GM11168 (cell line): ENCODE data around the gene CCDC85B.

Experiments used
- in situ Hi-C: fragments of 300-500 bp; cut with MboI; formaldehyde crosslinking; loops from one replicate; pipeline ENCODE4 v1.12.0; 2022; ENCODE audit warnings: low sequenced_read_pairs; ENCODE audit not compliant: unreplicated experiment

CCDC85B gene

GRCh38 chr11:65899356-65900124 is 9.1 kb downstream of the CCDC85B start:
- in situ Hi-C loops = no loop called here

- in situ Hi-C loops = no loop called here
Observed at GRCh38 chr11:65900125-65900898, 9.8 kb downstream of the CCDC85B start, which contains the start of gene FOSL1. TSS of gene FOSL1 (minus strand) at chr11:65900388. CDS start at chr11:65900339, 49 bp downstream.

- in situ Hi-C loops = no loop called here
Observed at GRCh38 chr11:65900899-65901180, 10.4 kb downstream of the CCDC85B start.

GRCh38 chr11:65903068-65903481 is 12.6 kb downstream of the CCDC85B start:
- in situ Hi-C loops = no loop called here

- in situ Hi-C loops = no loop called here
Observed at GRCh38 chr11:65903715-65904114, 13.2 kb downstream of the CCDC85B start.

- in situ Hi-C loops = no loop called here
Observed at GRCh38 chr11:65906602-65907001, 16.1 kb downstream of the CCDC85B start.

- in situ Hi-C loops = no loop called here
Observed at GRCh38 chr11:65907878-65908277, 17.4 kb downstream of the CCDC85B start.

GRCh38 chr11:65911682-65912568 is 21.5 kb downstream of the CCDC85B start:
- in situ Hi-C loops = no loop called here

GRCh38 chr11:65912845-65913244 is 22.4 kb downstream of the CCDC85B start:
- in situ Hi-C loops = no loop called here

GRCh38 chr11:65915101-65915820 is 24.8 kb downstream of the CCDC85B start:
- in situ Hi-C loops = no loop called here

- in situ Hi-C loops = no loop called here
Observed at GRCh38 chr11:65915821-65916251, 25.4 kb downstream of the CCDC85B start.

- in situ Hi-C loops = no loop called here
Observed at GRCh38 chr11:65916391-65916790, 25.9 kb downstream of the CCDC85B start.

- in situ Hi-C loops = no loop called here
Observed at GRCh38 chr11:65917077-65917433, 26.6 kb downstream of the CCDC85B start.

GRCh38 chr11:65917434-65918210 is 27.1 kb downstream of the CCDC85B start:
- in situ Hi-C loops = no loop called here

GRCh38 chr11:65918211-65919140 is 28.0 kb downstream of the CCDC85B start, which contains the start of gene C11orf68:
TSS of gene C11orf68 (minus strand) at chr11:65919062. CDS start at chr11:65919031, 31 bp downstream.
- in situ Hi-C loops = no loop called here

GRCh38 chr11:65919141-65919572 is 28.7 kb downstream of the CCDC85B start, which contains the start of gene DRAP1:
TSS of gene DRAP1 (plus strand) at chr11:65919426. CDS start at chr11:65919502, 76 bp downstream.
- in situ Hi-C loops = no loop called here

- in situ Hi-C loops = no loop called here
Observed at GRCh38 chr11:65919573-65920371, 29.3 kb downstream of the CCDC85B start.
